Duodenal mucosa (tissue), 2 donors: Measurements from ENCODE around the gene GRIPAP1.

Experiments used
- H3K27ac ChIP-seq: one replicate; pipeline ENCODE4 v1.7.0; 2013; ENCODE audit warnings: low read depth, low read length
- H3K27me3 ChIP-seq, 2 donors: one replicate each; pipeline ENCODE4 v1.7.0; 2013; ENCODE audit warnings: low read length in 2 of 2, control low read depth in 1 of 2; ENCODE audit not compliant: insufficient read depth in 2 of 2, control insufficient read depth in 1 of 2
- H3K36me3 ChIP-seq, 2 donors: one replicate each; pipeline ENCODE4 v1.7.0; 2013; ENCODE audit warnings: low read length in 2 of 2, control low read depth in 1 of 2; ENCODE audit not compliant: insufficient read depth in 2 of 2, control insufficient read depth in 1 of 2
- H3K4me1 ChIP-seq, 2 donors: one replicate each; pipeline ENCODE4 v1.7.0; 2013; ENCODE audit warnings: low read length in 2 of 2, control low read depth in 1 of 2; ENCODE audit not compliant: insufficient read depth in 2 of 2, control insufficient read depth in 1 of 2
- H3K4me3 ChIP-seq, 2 donors: one replicate each; pipeline ENCODE4 v1.7.0; 2013; ENCODE audit warnings: low read length in 2 of 2, low read depth in 1 of 2
- H3K9ac ChIP-seq, 2 donors: one replicate each; pipeline ENCODE4 v1.7.0; 2013; ENCODE audit warnings: low read length in 2 of 2, low read depth in 1 of 2
- H3K9me3 ChIP-seq, 2 donors: one replicate each; pipeline ENCODE4 v1.7.0; 2013; ENCODE audit warnings: low read length in 2 of 2, control low read depth in 1 of 2; ENCODE audit not compliant: control insufficient read depth in 1 of 2

GRIPAP1 gene, protein sequence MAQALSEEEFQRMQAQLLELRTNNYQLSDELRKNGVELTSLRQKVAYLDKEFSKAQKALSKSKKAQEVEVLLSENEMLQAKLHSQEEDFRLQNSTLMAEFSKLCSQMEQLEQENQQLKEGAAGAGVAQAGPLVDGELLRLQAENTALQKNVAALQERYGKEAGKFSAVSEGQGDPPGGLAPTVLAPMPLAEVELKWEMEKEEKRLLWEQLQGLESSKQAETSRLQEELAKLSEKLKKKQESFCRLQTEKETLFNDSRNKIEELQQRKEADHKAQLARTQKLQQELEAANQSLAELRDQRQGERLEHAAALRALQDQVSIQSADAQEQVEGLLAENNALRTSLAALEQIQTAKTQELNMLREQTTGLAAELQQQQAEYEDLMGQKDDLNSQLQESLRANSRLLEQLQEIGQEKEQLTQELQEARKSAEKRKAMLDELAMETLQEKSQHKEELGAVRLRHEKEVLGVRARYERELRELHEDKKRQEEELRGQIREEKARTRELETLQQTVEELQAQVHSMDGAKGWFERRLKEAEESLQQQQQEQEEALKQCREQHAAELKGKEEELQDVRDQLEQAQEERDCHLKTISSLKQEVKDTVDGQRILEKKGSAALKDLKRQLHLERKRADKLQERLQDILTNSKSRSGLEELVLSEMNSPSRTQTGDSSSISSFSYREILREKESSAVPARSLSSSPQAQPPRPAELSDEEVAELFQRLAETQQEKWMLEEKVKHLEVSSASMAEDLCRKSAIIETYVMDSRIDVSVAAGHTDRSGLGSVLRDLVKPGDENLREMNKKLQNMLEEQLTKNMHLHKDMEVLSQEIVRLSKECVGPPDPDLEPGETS

DNA sequence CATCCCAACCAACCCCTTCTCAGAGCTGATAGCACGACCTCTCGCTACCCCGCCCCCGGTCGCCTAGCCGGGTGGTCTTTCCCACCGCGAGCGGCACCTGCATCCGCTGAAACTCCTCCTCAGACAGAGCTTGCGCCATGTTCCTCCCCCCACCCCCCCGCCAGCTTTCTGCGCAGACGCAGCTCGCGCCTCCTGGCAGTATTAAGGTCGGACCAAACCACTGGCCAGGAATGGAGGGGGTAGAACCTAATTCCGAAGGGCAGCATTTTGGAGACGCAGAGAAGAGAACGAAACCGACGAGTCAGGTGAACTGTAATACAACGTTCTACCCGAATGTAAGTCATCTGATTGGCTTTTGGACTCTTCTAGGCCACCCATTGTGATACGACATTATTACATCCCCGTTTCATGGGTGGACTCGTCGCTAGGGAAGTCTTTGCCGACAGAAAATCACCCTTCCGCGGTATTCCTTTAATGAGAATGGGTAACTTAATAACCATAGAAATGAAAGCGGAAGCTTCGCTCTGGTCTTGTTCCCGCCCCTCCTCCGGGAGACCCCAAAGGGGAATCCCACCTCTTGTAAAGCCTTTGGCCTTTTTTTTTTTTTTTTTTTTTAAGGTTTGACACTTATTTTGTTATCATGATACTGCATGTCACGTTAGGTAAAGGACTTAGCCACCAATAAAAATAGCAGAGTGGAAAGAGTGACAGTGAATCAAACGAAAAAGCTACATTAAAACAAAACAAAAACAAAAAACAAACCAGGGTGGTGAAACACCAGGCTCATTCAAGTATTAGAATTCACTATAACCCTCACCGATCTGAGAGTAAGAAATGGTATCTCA lies at the start of gene GRIPAP1:
GRIPAP1 (minus strand) TSS at position 174 of the 845 bp plus-strand sequence; CDS start at position 139, 35 bp downstream.
- H3K9me3 ChIP-seq: no peaks in the 10 kb centered on the region
- H3K27me3 ChIP-seq: no peaks in the 10 kb centered on the region
- peak within 1 kb of the TSS; percentile 81 to 82 for H3K9ac ChIP-seq

GRCh38 chrX:49043987-49044281 lies 41.9 kb upstream of the GRIPAP1 start:
- peak overlapping the region; percentile 35 to 54 for H3K9ac ChIP-seq
- peak overlapping the region in 1 of 2 donors; percentile 40 for H3K4me3 ChIP-seq
- no peaks in the 10 kb centered on the region for H3K9me3 ChIP-seq
- H3K4me1 ChIP-seq: peaks cover 9 to 20% of the 10 kb centered on the region in 2 donors
- H3K27me3 ChIP-seq: no peaks in the 10 kb centered on the region
- peaks cover 0 to 7% of the 10 kb centered on the region in 2 donors for H3K36me3 ChIP-seq
- H3K27ac ChIP-seq: peak overlapping the region; percentile 56

More for the DNA sequence above, at the start of gene GRIPAP1:
- Histone ChIP-seq H3K36me3 (peaks cover 12 to 19% of the 10 kb centered on the region in 2 donors), H3K4me1 (peaks cover 0 to 7% of the 10 kb centered on the region in 2 donors), H3K27ac (peak within 1 kb of the TSS; percentile 81), H3K4me3 (peak within 1 kb of the TSS; percentile 91)

DNA sequence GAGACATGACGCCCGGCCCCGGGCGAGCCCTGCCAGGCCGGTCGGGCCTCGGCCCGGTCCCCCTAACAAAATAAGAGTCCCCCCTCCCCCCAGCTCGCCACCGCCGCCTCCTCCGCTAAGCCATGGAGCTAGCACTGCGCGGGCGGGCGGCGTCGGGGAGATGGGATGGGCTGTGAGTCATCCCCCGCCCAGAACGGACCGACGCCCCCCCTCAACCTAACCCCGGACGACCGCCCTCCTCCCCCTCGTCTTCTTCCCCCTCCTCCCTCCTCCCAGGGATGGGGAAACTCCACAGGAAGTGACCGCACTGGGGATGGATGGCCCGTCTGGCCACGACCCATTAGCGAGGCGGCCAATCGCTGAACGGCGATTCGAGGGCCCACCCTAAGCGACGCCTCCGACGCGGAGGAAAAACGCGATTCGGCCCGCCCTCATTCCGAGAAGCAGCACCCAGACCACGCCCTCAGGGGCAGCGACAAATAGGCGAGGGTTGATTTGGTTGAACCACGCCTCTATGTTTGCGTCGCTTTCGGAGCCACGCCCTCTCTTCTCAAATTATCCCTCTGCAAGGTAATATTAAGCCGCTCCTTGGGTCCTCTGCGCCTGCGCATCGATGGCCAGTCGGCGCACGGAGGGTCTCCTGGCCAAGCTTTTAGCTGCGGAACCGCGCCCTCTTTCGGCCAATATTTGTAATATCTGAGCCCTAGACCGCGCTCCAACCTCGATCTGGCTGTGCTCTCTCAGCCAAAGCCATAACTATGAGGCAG lies 41.3 kb upstream of the GRIPAP1 start, which contains the start of gene TFE3:
TFE3 (minus strand) TSS at position 138 of the 767 bp plus-strand sequence; CDS start at position 7, 131 bp downstream.
- Histone ChIP-seq H3K9ac (peak within 1 kb of the TSS; percentile 81 to 82), H3K9me3 (no peaks in the 10 kb centered on the region), H3K36me3 (peaks cover 0 to 10% of the 10 kb centered on the region in 2 donors), H3K27me3 (no peaks in the 10 kb centered on the region), H3K27ac (peak within 1 kb of the TSS; percentile 89), H3K4me1 (peaks cover 9 to 20% of the 10 kb centered on the region in 2 donors), H3K4me3 (peak within 1 kb of the TSS; percentile 75 to 77)

DNA sequence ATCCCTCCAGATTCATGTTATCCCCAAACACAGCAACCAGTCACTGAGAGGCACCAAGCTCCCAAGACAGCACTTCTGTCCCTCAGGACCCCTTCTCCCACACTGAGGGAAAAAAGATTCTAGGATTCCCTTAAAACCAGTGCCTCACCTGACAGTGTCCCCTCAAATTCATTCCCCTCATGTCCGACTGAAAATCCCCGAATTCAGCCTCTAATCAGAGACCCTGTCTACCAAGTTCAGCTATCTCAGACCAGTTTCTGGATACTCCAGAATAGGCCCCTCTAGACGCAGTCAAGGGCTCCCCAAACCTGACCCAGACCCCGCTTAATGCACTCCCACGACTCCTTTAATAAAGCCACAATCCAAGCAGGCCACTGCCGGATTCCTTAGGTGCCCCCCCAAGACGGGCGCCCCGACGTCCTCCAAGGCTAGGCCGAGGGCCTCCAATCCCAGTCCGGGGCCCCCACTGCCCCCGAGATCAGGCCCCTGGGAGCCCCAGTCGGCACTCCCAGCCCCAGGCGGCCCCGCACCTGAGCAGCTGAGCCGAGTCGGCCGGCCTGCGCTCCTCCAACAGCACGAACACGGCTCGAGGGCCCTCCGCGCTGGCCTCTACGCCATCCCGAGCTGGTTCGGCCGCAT lies 40.6 kb upstream of the GRIPAP1 start:
- no peaks in the 10 kb centered on the region for H3K9me3 ChIP-seq
- H3K36me3 ChIP-seq: peaks cover 2 to 17% of the 10 kb centered on the region in 2 donors
- peak overlapping the region; percentile 89 for H3K27ac ChIP-seq
- H3K9ac ChIP-seq: peak overlapping the region; percentile 81 to 82
- peak overlapping the region; percentile 75 to 77 for H3K4me3 ChIP-seq
- H3K27me3 ChIP-seq: no peaks in the 10 kb centered on the region
- peaks cover 9 to 20% of the 10 kb centered on the region in 2 donors for H3K4me1 ChIP-seq

DNA sequence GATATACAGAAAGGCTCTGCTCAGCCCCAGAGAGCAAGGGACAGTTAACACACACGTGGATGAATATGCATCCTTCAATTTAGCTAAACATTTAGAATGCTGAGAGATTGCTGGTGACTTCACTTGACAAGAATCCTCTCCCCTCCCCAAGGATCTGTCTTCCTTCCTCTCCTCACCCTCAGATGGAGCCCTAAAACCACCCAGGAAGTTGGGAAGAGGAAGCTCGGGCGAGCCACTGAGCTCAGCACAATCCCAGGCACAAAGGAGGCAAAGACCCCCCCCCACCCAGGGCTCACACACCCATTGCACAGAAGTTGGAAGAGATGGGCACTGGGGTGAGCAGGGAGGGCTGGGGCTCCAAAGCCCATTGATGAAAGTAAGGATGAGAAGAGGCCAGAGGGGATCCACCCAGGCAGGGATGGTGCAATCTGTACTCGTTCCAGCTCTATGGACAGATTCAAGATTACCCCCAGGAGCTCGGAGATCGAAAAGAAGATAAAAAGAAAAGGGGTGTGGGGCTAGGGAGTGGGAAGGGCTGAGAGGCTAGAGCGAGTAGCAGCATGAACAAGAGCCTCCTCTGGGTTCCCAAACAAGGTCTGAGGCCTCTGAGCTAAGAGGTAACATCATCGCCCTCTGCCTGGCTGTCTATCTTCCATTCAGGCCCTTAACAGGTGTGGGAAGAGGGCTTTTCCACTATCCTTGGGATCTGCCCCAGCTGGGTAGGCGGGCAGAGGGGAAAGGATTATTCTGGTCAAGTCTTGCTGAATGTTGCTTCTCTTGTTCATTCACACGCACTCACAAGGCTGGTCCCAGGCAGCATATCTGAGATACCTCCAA lies 39.9 kb upstream of the GRIPAP1 start:
- Histone ChIP-seq H3K36me3 (peaks cover 3 to 22% of the 10 kb centered on the region in 2 donors), H3K27me3 (no peaks in the 10 kb centered on the region), H3K9ac (peak overlapping the region; percentile 81 to 82), H3K27ac (peak overlapping the region; percentile 89), H3K4me1 (peaks cover 9 to 20% of the 10 kb centered on the region in 2 donors), H3K4me3 (peak overlapping the region; percentile 75 to 77), H3K9me3 (no peaks in the 10 kb centered on the region)

- Histone ChIP-seq H3K9ac (peak overlapping the region in 1 of 2 donors; percentile 10), H3K27ac (peak overlapping the region; percentile 44), H3K27me3 (no peaks in the 10 kb centered on the region), H3K36me3 (peaks cover 3 to 24% of the 10 kb centered on the region in 2 donors), H3K4me1 (peaks cover 9 to 20% of the 10 kb centered on the region in 2 donors), H3K9me3 (no peaks in the 10 kb centered on the region), H3K4me3 (peak overlapping the region in 1 of 2 donors; percentile 32)
Measured at GRCh38 chrX:49040376-49040955, 38.4 kb upstream of the GRIPAP1 start.

DNA sequence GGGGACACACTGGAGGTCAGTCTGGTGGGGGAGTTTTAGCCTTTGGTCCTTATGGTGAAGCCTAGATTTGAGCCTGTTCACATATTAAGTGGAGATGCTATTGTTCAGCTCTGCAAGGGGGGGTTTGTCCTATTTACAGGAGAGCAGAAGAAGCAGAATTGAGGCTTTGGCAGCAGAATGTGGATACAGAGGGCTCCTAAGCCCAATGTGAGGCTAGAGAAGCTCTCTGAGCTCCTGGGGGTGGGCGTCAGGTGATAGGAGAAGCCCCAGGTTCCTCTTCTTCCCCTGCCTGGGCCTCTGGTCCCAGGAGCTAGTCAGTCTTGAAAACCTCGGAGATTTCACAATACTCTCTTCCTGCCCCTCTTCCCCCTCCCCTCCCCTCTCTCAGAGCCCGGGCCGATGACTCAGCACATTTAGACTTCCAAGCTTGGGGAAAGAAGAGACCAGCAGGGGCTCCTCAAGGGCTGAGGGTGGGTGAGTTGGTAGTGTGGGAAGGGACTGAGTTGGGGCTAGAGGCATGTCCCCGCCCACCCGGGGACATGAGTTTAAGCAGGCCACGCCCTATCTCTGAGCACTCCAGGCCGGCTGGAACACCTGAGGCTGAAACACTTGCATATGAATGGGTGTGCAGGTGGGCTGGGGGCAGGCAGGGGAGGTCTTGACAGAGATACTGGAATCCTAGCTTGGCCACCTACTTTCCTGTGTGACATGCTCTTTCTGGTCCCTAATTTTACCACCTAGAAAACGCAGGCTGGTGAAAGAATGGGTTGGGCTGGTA lies 37.7 kb upstream of the GRIPAP1 start:
- Histone ChIP-seq H3K36me3 (peaks cover 3 to 24% of the 10 kb centered on the region in 2 donors), H3K9ac (peak overlapping the region in 1 of 2 donors; percentile 25), H3K4me1 (peaks cover 9 to 20% of the 10 kb centered on the region in 2 donors), H3K27me3 (no peaks in the 10 kb centered on the region), H3K9me3 (no peaks in the 10 kb centered on the region), H3K27ac (peak overlapping the region; percentile 44), H3K4me3 (peak overlapping the region in 1 of 2 donors; percentile 32)
